BLaER1 treated with 17β-estradiol and CSF1 and Interleukin-3, amounts not matched to agents 10 nM and 100 nM (cell line): ENCODE measurements around the gene HRH3.

ENCODE experiments used
- H3K27ac ChIP-seq, 11 experiments: shearing (Covaris generic); formaldehyde crosslinking; 2 replicates each; pipeline ENCODE4 v1.8.1; 2022
- H3K27me3 ChIP-seq, 11 experiments: shearing (Covaris generic); formaldehyde crosslinking; 2 replicates each; pipeline ENCODE4 v1.8.1; 2022
- H3K36me3 ChIP-seq, 11 experiments: shearing (Covaris generic); formaldehyde crosslinking; 2 replicates each; pipeline ENCODE4 v1.8.1; 2022
- H3K4me1 ChIP-seq, 10 experiments: shearing (Covaris generic); formaldehyde crosslinking; 2 replicates each; pipeline ENCODE4 v1.8.1; 2022
- H3K4me2 ChIP-seq, 11 experiments: shearing (Covaris generic); formaldehyde crosslinking; 2 replicates each; pipeline ENCODE4 v1.8.1; 2022
- H3K4me3 ChIP-seq, 10 experiments: shearing (Covaris generic); formaldehyde crosslinking; 2 replicates each; pipeline ENCODE4 v1.8.1; 2022
- H3K9ac ChIP-seq, 11 experiments: shearing (Covaris generic); formaldehyde crosslinking; 2 replicates each; pipeline ENCODE4 v1.8.1; 2022
- H3K9me3 ChIP-seq, 11 experiments: shearing (Covaris generic); formaldehyde crosslinking; replicated peaks in 1 of 11; 2 replicates each; pipeline ENCODE4 v1.8.1; 2022
- H4K20me1 ChIP-seq, 11 experiments: shearing (Covaris generic); formaldehyde crosslinking; 2 replicates each; pipeline ENCODE4 v1.8.1; 2022
- Cebpa-rat ChIP-seq, 11 experiments: shearing (Covaris generic); IDR thresholded peaks; 2 replicates each; pipeline ENCODE4 v1.8.1; 2022

HRH3 gene

GRCh38 chr20:62178316-62179161 lies 41.5 kb downstream of the HRH3 start:
- TF ChIP-seq Cebpa-rat (IDR thresholded peaks at IDR 0.05) = no peak
- Histone ChIP-seq H3K4me3 (no peak overlapping the region), H4K20me1 (peaks cover 0 to 6% (median 0%) of the 10 kb centered on the region in 11 experiments; a peak in 2 of 22 replicates), H3K36me3 (peaks cover 35 to 69% (median 58%) of the 10 kb centered on the region in 11 experiments), H3K27me3 (no peaks in the 10 kb centered on the region), H3K27ac (no peak overlapping the region), H3K4me1 (peaks cover 6 to 12% (median 9%) of the 10 kb centered on the region in 10 experiments), H3K9ac (0 out of 22 replicates have a peak overlapping the region, but pooled peaks of 2 of the 11 experiments have one; percentile 1 to 37), H3K4me2 (no peak overlapping the region), H3K9me3 (no peaks in the 10 kb centered on the region)

GRCh38 chr20:62177307-62177706 lies 42.8 kb downstream of the HRH3 start:
- no peak for TF ChIP-seq Cebpa-rat (IDR thresholded peaks at IDR 0.05)
- H3K9me3 ChIP-seq = no peaks in the 10 kb centered on the region
- H3K36me3 ChIP-seq = peaks cover 43 to 80% (median 69%) of the 10 kb centered on the region in 11 experiments
- H4K20me1 ChIP-seq = peaks cover 0 to 6% (median 0%) of the 10 kb centered on the region in 11 experiments; a peak in 2 of 22 replicates
- H3K27me3 ChIP-seq = no peaks in the 10 kb centered on the region
- no peak overlapping the region for H3K27ac ChIP-seq
- H3K4me1 ChIP-seq = peaks cover 6 to 9% (median 8%) of the 10 kb centered on the region in 10 experiments
- no peak overlapping the region for H3K4me2 ChIP-seq
- no peak overlapping the region for H3K4me3 ChIP-seq
- no peak overlapping the region for H3K9ac ChIP-seq

- no peak overlapping the region for H3K4me2 ChIP-seq
- no peak overlapping the region for H3K27ac ChIP-seq
- H3K9me3 ChIP-seq = no peaks in the 10 kb centered on the region
- no peak overlapping the region for H3K4me3 ChIP-seq
- H3K9ac ChIP-seq = no peak overlapping the region
- H3K4me1 ChIP-seq = peaks cover 3 to 5% (median 4%) of the 10 kb centered on the region in 10 experiments
- no peak for TF ChIP-seq Cebpa-rat (IDR thresholded peaks at IDR 0.05)
- no peaks in the 10 kb centered on the region for H3K27me3 ChIP-seq
- peaks cover 0 to 6% (median 0%) of the 10 kb centered on the region in 11 experiments; a peak in 2 of 22 replicates for H4K20me1 ChIP-seq
- peaks cover 45 to 85% (median 72%) of the 10 kb centered on the region in 11 experiments for H3K36me3 ChIP-seq
These were observed 43.2 kb downstream of the HRH3 start for GRCh38 chr20:62176866-62177265.

- H3K9me3 ChIP-seq = no peaks in the 10 kb centered on the region
- no peak for TF ChIP-seq Cebpa-rat (IDR thresholded peaks at IDR 0.05)
- no peak overlapping the region for H3K27ac ChIP-seq
- H3K4me2 ChIP-seq = no peak overlapping the region
- H3K4me1 ChIP-seq = no peaks in the 10 kb centered on the region
- no peak overlapping the region for H3K9ac ChIP-seq
- no peaks in the 10 kb centered on the region for H3K27me3 ChIP-seq
- H3K4me3 ChIP-seq = no peak overlapping the region
- peaks cover 52 to 90% (median 74%) of the 10 kb centered on the region in 11 experiments for H3K36me3 ChIP-seq
- H4K20me1 ChIP-seq = peaks cover 0 to 6% (median 0%) of the 10 kb centered on the region in 11 experiments; a peak in 2 of 22 replicates
These were observed 44.4 kb downstream of the HRH3 start for GRCh38 chr20:62175711-62176110.

GRCh38 chr20:62174870-62175624 lies 45.0 kb downstream of the HRH3 start:
- no peak overlapping the region for H3K27ac ChIP-seq
- no peaks in the 10 kb centered on the region for H3K9me3 ChIP-seq
- peaks cover 52 to 93% (median 71%) of the 10 kb centered on the region in 11 experiments for H3K36me3 ChIP-seq
- peaks cover 0 to 6% (median 0%) of the 10 kb centered on the region in 11 experiments; a peak in 2 of 22 replicates for H4K20me1 ChIP-seq
- no peak overlapping the region for H3K4me3 ChIP-seq
- no peak overlapping the region; a peak in 1 of 22 replicates for H3K9ac ChIP-seq
- no peak overlapping the region for H3K4me2 ChIP-seq
- TF ChIP-seq Cebpa-rat (IDR thresholded peaks at IDR 0.05) = no peak
- H3K27me3 ChIP-seq = no peaks in the 10 kb centered on the region
- H3K4me1 ChIP-seq = no peaks in the 10 kb centered on the region

- TF ChIP-seq Cebpa-rat (IDR thresholded peaks at IDR 0.05) = no peak
- Histone ChIP-seq H3K4me2 (no peak overlapping the region), H4K20me1 (peaks cover 0 to 14% (median 0%) of the 10 kb centered on the region in 11 experiments; a peak in 2 of 22 replicates), H3K27me3 (no peaks in the 10 kb centered on the region), H3K4me3 (no peak overlapping the region), H3K4me1 (no peaks in the 10 kb centered on the region), H3K9me3 (no peaks in the 10 kb centered on the region), H3K27ac (no peak overlapping the region), H3K9ac (no peak overlapping the region; a peak in 1 of 22 replicates), H3K36me3 (peaks cover 58 to 96% (median 76%) of the 10 kb centered on the region in 11 experiments)
These were observed 45.9 kb downstream of the HRH3 start for GRCh38 chr20:62174021-62174804.

GRCh38 chr20:62172666-62173065 lies 47.4 kb downstream of the HRH3 start:
- no peak overlapping the region for H3K4me2 ChIP-seq
- TF ChIP-seq Cebpa-rat (IDR thresholded peaks at IDR 0.05) = no peak

GRCh38 chr20:62171245-62171644 lies 48.8 kb downstream of the HRH3 start:
- no peaks in the 10 kb centered on the region for H3K27me3 ChIP-seq
- H3K4me1 ChIP-seq = no peaks in the 10 kb centered on the region
- H4K20me1 ChIP-seq = peaks cover 0 to 36% (median 0%) of the 10 kb centered on the region in 11 experiments; a peak in 4 of 22 replicates
- H3K4me3 ChIP-seq = no peak overlapping the region
- H3K9ac ChIP-seq = no peak overlapping the region
- no peaks in the 10 kb centered on the region for H3K9me3 ChIP-seq
- no peak for TF ChIP-seq Cebpa-rat (IDR thresholded peaks at IDR 0.05)
- H3K36me3 ChIP-seq = peaks cover 71 to 99% (median 85%) of the 10 kb centered on the region in 11 experiments
- H3K27ac ChIP-seq = no peak overlapping the region
- no peak overlapping the region for H3K4me2 ChIP-seq

More at GRCh38 chr20:62172666-62173065, 47.4 kb downstream of the HRH3 start:
- Histone ChIP-seq H3K9ac (no peak overlapping the region), H3K4me3 (no peak overlapping the region), H3K4me1 (no peaks in the 10 kb centered on the region), H4K20me1 (peaks cover 0 to 29% (median 0%) of the 10 kb centered on the region in 11 experiments; a peak in 4 of 22 replicates), H3K27me3 (no peaks in the 10 kb centered on the region), H3K27ac (no peak overlapping the region), H3K36me3 (peaks cover 65 to 97% (median 81%) of the 10 kb centered on the region in 11 experiments), H3K9me3 (no peaks in the 10 kb centered on the region)
